ENCODE data around the gene EXOC4.

EXOC4 gene

GRCh38 chr7:133645884-133646391, 393.1 kb downstream of the EXOC4 start:
- DNase-seq = no peak

GRCh38 chr7:133646472-133647315, 393.8 kb downstream of the EXOC4 start:
- no peak for DNase-seq

GRCh38 chr7:133649593-133649992, 396.7 kb downstream of the EXOC4 start:
- no peak for DNase-seq

GRCh38 chr7:133650069-133650468, 397.2 kb downstream of the EXOC4 start:
- DNase-seq = no peak

GRCh38 chr7:133650487-133651300, 397.8 kb downstream of the EXOC4 start:
- no peak for DNase-seq

GRCh38 chr7:133652547-133652946, 399.7 kb downstream of the EXOC4 start:
- DNase-seq = no peak

- no peak for DNase-seq
These were observed 401.7 kb downstream of the EXOC4 start for GRCh38 chr7:133654547-133654946.

GRCh38 chr7:133662276-133662675, 409.4 kb downstream of the EXOC4 start:
- DNase-seq = no peak

GRCh38 chr7:133662830-133663229, 410.0 kb downstream of the EXOC4 start:
- DNase-seq = no peak

GRCh38 chr7:133664528-133664927, 411.6 kb downstream of the EXOC4 start:
- no peak for DNase-seq

GRCh38 chr7:133668296-133669060, 415.6 kb downstream of the EXOC4 start:
- no peak for DNase-seq

GRCh38 chr7:133669061-133669455, 416.2 kb downstream of the EXOC4 start:
- DNase-seq = no peak

GRCh38 chr7:133670250-133670649, 417.4 kb downstream of the EXOC4 start:
- DNase-seq = no peak

GRCh38 chr7:133672866-133673265, 420.0 kb downstream of the EXOC4 start:
- DNase-seq = peak; percentile 34

- no peak for DNase-seq
These were observed 421.3 kb downstream of the EXOC4 start for GRCh38 chr7:133674079-133674763.

- no peak for DNase-seq
These were observed 422.8 kb downstream of the EXOC4 start for GRCh38 chr7:133675510-133676218.

- DNase-seq = peak; percentile 8
These were observed 424.0 kb downstream of the EXOC4 start for GRCh38 chr7:133676805-133677370.

- DNase-seq = no peak
These were observed 425.4 kb downstream of the EXOC4 start for GRCh38 chr7:133678137-133678814.

GRCh38 chr7:133679977-133680376, 427.1 kb downstream of the EXOC4 start:
- DNase-seq = no peak

- no peak for DNase-seq
These were observed 428.7 kb downstream of the EXOC4 start for GRCh38 chr7:133681529-133681928.

Measured in kidney glomerular epithelial cell (primary cell).